ENCODE data around the gene SMYD4. TPM values are rescaled to one million over a fixed set of nuclear protein-coding genes. Genes with fewer than 3 reads are reported as not detected.
A peak's percentile ranks its signal among the peaks of the same experiment; 100 is the strongest.
"Not testable (repeated sequence)": the region's sequence is repeated elsewhere in the genome, so short reads cannot be mapped to it uniquely, and the experiment has no call there.

The SMYD4 gene
- total and polyA plus RNA-seq, 2 donors from 2014 or later, result 3.4 to 12.2 TPM

GRCh38 chr17:1766382-1767135, 63.1 kb downstream of the SMYD4 start:
- no peaks in the 10 kb centered on the region for H3K36me3 ChIP-seq (ENCODE audit: control insufficient read depth in 2 of 3, insufficient read depth in 3 of 3, low read length in 3 of 3)
- peaks cover 0 to 6% (median 4%) of the 10 kb centered on the region in 3 donors for H3K4me1 ChIP-seq (ENCODE audit: control insufficient read depth in 2 of 3, insufficient read depth in 2 of 3, low read depth in 1 of 3, low read length in 3 of 3)
- no peak for FAIRE-seq
- no peak for DNase-seq
- no peaks in the 10 kb centered on the region for H3K27me3 ChIP-seq (ENCODE audit: control insufficient read depth, insufficient read depth, low read length)
- H3K27ac ChIP-seq (ENCODE audit: low read depth in 2 of 2, low read length in 2 of 2), result no peak overlapping the region
- intact Hi-C loops (cut with DNase I), result no loop called here
- no peak for TF ChIP-seq CTCF (IDR thresholded peaks at IDR 0.05; ENCODE audit: borderline replicate concordance, extremely low read depth, insufficient read depth)
- no peak overlapping the region for H3K9ac ChIP-seq (ENCODE audit: low read length in 3 of 3)
- H3K4me3 ChIP-seq (ENCODE audit: low read length in 3 of 3), result no peak overlapping the region
- H3K9me3 ChIP-seq (ENCODE audit: control insufficient read depth in 2 of 3, insufficient read depth in 1 of 3, low read length in 3 of 3), result no peaks in the 10 kb centered on the region

- FAIRE-seq (no peak), DNase-seq (no peak)
- no peak for TF ChIP-seq CTCF (IDR thresholded peaks at IDR 0.05; ENCODE audit: borderline replicate concordance, extremely low read depth, insufficient read depth)
- H3K4me1 ChIP-seq (ENCODE audit: control insufficient read depth in 2 of 3, insufficient read depth in 2 of 3, low read depth in 1 of 3, low read length in 3 of 3), result peaks cover 0 to 6% (median 4%) of the 10 kb centered on the region in 3 donors
- H3K27ac ChIP-seq (ENCODE audit: low read depth in 2 of 2, low read length in 2 of 2), result no peak overlapping the region
- H3K27me3 ChIP-seq (ENCODE audit: control insufficient read depth, insufficient read depth, low read length), result no peaks in the 10 kb centered on the region
- H3K4me3 ChIP-seq (ENCODE audit: low read length in 3 of 3), result no peak overlapping the region
- H3K9me3 ChIP-seq (ENCODE audit: control insufficient read depth in 2 of 3, insufficient read depth in 1 of 3, low read length in 3 of 3), result no peaks in the 10 kb centered on the region
- intact Hi-C loops (cut with DNase I), result no loop called here
- H3K9ac ChIP-seq (ENCODE audit: low read length in 3 of 3), result no peak overlapping the region
- no peaks in the 10 kb centered on the region for H3K36me3 ChIP-seq (ENCODE audit: control insufficient read depth in 2 of 3, insufficient read depth in 3 of 3, low read length in 3 of 3)
Observed at GRCh38 chr17:1765576-1765975, 64.1 kb downstream of the SMYD4 start.

- intact Hi-C loops (cut with DNase I); H3K27me3 ChIP-seq (ENCODE audit: control insufficient read depth, insufficient read depth, low read length); DNase-seq; H3K4me1 ChIP-seq (ENCODE audit: control insufficient read depth in 2 of 3, insufficient read depth in 2 of 3, low read depth in 1 of 3, low read length in 3 of 3); H3K9ac ChIP-seq (ENCODE audit: low read length in 3 of 3); H3K9me3 ChIP-seq (ENCODE audit: control insufficient read depth in 2 of 3, insufficient read depth in 1 of 3, low read length in 3 of 3); H3K36me3 ChIP-seq (ENCODE audit: control insufficient read depth in 2 of 3, insufficient read depth in 3 of 3, low read length in 3 of 3); FAIRE-seq; H3K4me3 ChIP-seq (ENCODE audit: low read length in 3 of 3): not testable (repeated sequence)
- peak overlapping the region in 1 of 2 donors; percentile 11 for H3K27ac ChIP-seq (ENCODE audit: low read depth in 2 of 2, low read length in 2 of 2)
Observed at GRCh38 chr17:1764705-1765104, 65.0 kb downstream of the SMYD4 start.

- Histone ChIP-seq H3K27me3 (ENCODE audit: control insufficient read depth, insufficient read depth, low read length) (no peaks in the 10 kb centered on the region), H3K36me3 (ENCODE audit: control insufficient read depth in 2 of 3, insufficient read depth in 3 of 3, low read length in 3 of 3) (no peaks in the 10 kb centered on the region), H3K9ac (ENCODE audit: low read length in 3 of 3) (no peak overlapping the region), H3K4me3 (ENCODE audit: low read length in 3 of 3) (no peak overlapping the region), H3K4me1 (ENCODE audit: control insufficient read depth in 2 of 3, insufficient read depth in 2 of 3, low read depth in 1 of 3, low read length in 3 of 3) (peaks cover 0 to 6% (median 4%) of the 10 kb centered on the region in 3 donors), H3K9me3 (ENCODE audit: control insufficient read depth in 2 of 3, insufficient read depth in 1 of 3, low read length in 3 of 3) (no peaks in the 10 kb centered on the region), H3K27ac (ENCODE audit: low read depth in 2 of 2, low read length in 2 of 2) (peak overlapping the region; percentile 11 to 16)
- FAIRE-seq, result no peak
- intact Hi-C loops (cut with DNase I), result no loop called here
- no peak for TF ChIP-seq CTCF (IDR thresholded peaks at IDR 0.05; ENCODE audit: borderline replicate concordance, extremely low read depth, insufficient read depth)
- DNase-seq, result peak in 3 of 5 donors; percentile 31 to 85 (median 68)
Observed at GRCh38 chr17:1764284-1764683, 65.4 kb downstream of the SMYD4 start.

All from kidney (tissue), 14 donors.